ENCODE results near the gene ASB6.

Gene ASB6

GRCh38 chr9:129586245-129586644, 55.7 kb downstream of the ASB6 start:
- no peak for DNase-seq (ENCODE audit: low spot score)

DNA sequence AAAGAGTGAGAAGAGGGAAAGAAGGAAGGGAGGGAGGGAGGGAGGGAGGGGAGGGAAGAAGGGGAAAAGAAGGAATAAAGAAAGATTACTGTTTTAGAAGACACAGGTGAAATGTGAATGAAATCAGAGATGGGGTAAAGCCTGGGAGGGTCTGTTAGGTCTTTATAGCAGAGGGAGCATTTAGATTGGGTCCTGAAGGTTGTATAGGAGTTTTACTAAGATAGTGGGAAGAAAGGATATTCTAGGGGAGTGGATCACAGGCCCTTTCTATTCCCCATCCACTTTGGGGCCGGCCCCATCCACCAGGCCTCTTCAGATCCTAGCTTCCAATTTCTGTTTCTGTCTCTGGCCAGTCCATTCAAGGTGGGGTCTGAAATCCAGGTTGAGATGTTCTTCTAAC, 56.6 kb downstream of the ASB6 start:
- no peak for DNase-seq (ENCODE audit: low spot score)

All from AG08395 (cell line).